ENCODE measurements around the gene CITED4. TPM values are rescaled to one million over a fixed set of nuclear protein-coding genes. Genes with fewer than 3 reads are reported as not detected.

CITED4 gene
- total RNA-seq, 1 experiment from 2014 or later = 9.5 TPM

DNA sequence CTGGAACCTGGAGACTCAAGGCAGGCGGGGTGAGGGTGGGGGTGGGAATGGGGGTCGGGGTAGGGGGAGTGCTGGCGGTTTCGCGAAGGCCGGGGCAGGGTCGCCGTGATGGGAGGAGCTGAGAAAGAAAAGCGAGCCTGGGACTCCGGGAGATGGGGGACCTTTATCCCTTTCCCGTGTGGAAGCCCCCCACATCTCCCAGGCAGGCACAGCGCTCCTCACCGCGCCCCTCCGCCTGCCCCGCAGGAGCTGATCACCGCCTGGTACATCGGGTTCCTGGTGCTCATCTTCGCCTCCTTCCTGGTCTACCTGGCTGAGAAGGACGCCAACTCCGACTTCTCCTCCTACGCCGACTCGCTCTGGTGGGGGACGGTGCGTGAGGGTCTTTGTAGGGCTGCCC, 43.1 kb downstream of the CITED4 start:
- no peaks in the 10 kb centered on the region for H3K36me3 Mint-ChIP-seq (ENCODE audit: insufficient read depth in 1 of 3, low read depth in 3 of 3)
- H3K79me1 ChIP-seq (ENCODE audit: insufficient read depth, low read depth, low read length, poor library complexity, severe bottlenecking) = no peaks in the 10 kb centered on the region
- no peak overlapping the region for H2AK5ac ChIP-seq (ENCODE audit: insufficient read length, low read length)
- peak overlapping the region; percentile 69 to 78 for H3K4me3 Mint-ChIP-seq
- H3K18ac ChIP-seq (ENCODE audit: insufficient read length, low read depth, low read length) = no peak overlapping the region
- H2BK15ac ChIP-seq (ENCODE audit: low read depth, low read length) = no peak overlapping the region
- H3K27ac Mint-ChIP-seq = no peak overlapping the region
- no peak overlapping the region for H3K4ac ChIP-seq (ENCODE audit: low read depth, low read length)
- H4K8ac ChIP-seq (replicated peaks; ENCODE audit: insufficient read length, low read depth, low read length) = no peak overlapping the region
- H2AFZ ChIP-seq (ENCODE audit: low read length) = no peak overlapping the region
- no peak overlapping the region for H3K9ac ChIP-seq (ENCODE audit: extremely low read depth, insufficient read length, low read length)
- no peak overlapping the region for H2BK12ac ChIP-seq (ENCODE audit: insufficient read length, low read depth, low read length)
- no peak overlapping the region for H2BK5ac ChIP-seq (ENCODE audit: insufficient read length, low read length)
- peaks cover 35% of the 10 kb centered on the region for H3K27me3 Mint-ChIP-seq (ENCODE audit: low read depth)
- H3K56ac ChIP-seq (ENCODE audit: insufficient read length, low read depth, low read length) = no peak overlapping the region
- no peaks in the 10 kb centered on the region for H4K20me1 ChIP-seq (ENCODE audit: control insufficient read depth, insufficient read depth, insufficient read length)
- WGBS (ENCODE audit: extremely low coverage, insufficient read length, low lambda C conversion rate) = no CpG with 5 or more reads among the region's 26 CpGs
- H3K27ac ChIP-seq (ENCODE audit: insufficient read length, low read depth, low read length) = no peak overlapping the region
- TF ChIP-seq, protein P1, sequence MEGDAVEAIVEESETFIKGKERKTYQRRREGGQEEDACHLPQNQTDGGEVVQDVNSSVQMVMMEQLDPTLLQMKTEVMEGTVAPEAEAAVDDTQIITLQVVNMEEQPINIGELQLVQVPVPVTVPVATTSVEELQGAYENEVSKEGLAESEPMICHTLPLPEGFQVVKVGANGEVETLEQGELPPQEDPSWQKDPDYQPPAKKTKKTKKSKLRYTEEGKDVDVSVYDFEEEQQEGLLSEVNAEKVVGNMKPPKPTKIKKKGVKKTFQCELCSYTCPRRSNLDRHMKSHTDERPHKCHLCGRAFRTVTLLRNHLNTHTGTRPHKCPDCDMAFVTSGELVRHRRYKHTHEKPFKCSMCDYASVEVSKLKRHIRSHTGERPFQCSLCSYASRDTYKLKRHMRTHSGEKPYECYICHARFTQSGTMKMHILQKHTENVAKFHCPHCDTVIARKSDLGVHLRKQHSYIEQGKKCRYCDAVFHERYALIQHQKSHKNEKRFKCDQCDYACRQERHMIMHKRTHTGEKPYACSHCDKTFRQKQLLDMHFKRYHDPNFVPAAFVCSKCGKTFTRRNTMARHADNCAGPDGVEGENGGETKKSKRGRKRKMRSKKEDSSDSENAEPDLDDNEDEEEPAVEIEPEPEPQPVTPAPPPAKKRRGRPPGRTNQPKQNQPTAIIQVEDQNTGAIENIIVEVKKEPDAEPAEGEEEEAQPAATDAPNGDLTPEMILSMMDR (conservative IDR thresholded peaks at IDR 0.05) = no peak
- no peaks in the 10 kb centered on the region for H3K4me1 ChIP-seq (ENCODE audit: insufficient read depth, low read length)
- no peak overlapping the region for H3K14ac ChIP-seq (ENCODE audit: insufficient read depth, low read length)
- no peak overlapping the region for H3T11ph ChIP-seq (ENCODE audit: low read length)
- peaks cover 7 to 13% of the 10 kb centered on the region in 2 experiments for H3K4me1 Mint-ChIP-seq
- no peak overlapping the region for H4K91ac ChIP-seq (ENCODE audit: insufficient read length, low read depth, low read length)
- H3K79me2 ChIP-seq (ENCODE audit: insufficient read depth, low read length) = no peaks in the 10 kb centered on the region
- H3K23ac ChIP-seq (ENCODE audit: insufficient read length, low read depth, low read length) = no peak overlapping the region
- H3K4me2 ChIP-seq (ENCODE audit: insufficient read depth, insufficient read length, low read length) = peak overlapping the region; percentile 35
- H3K23me2 ChIP-seq (ENCODE audit: insufficient read length, low read depth, low read length, poor library complexity, severe bottlenecking) = peaks cover 7% of the 10 kb centered on the region
- H4K5ac ChIP-seq (ENCODE audit: insufficient read length, low read depth, low read length) = no peak overlapping the region
- no peaks in the 10 kb centered on the region for H3K9me3 ChIP-seq (ENCODE audit: control insufficient read depth, low read depth, low read length)
- no peaks in the 10 kb centered on the region; the same call in 1 of the 2 replicates for H3K27me3 ChIP-seq (ENCODE audit: insufficient read depth, low read length)
- no peak overlapping the region for H2BK120ac ChIP-seq (ENCODE audit: low read depth, low read length, poor library complexity, severe bottlenecking)
- no peaks in the 10 kb centered on the region for H3K9me3 Mint-ChIP-seq
- no peak overlapping the region for H2BK20ac ChIP-seq (ENCODE audit: low read depth, low read length, poor library complexity, severe bottlenecking)
- no peak for DNase-seq

Data from H9 (cell line).